ENCODE measurements around the gene R3HDML. TPM values are rescaled to one million over a fixed set of nuclear protein-coding genes. Genes with fewer than 3 reads are reported as not detected.

R3HDML gene
- total RNA-seq, 1 donor from 2014 or later, result not detected

DNA sequence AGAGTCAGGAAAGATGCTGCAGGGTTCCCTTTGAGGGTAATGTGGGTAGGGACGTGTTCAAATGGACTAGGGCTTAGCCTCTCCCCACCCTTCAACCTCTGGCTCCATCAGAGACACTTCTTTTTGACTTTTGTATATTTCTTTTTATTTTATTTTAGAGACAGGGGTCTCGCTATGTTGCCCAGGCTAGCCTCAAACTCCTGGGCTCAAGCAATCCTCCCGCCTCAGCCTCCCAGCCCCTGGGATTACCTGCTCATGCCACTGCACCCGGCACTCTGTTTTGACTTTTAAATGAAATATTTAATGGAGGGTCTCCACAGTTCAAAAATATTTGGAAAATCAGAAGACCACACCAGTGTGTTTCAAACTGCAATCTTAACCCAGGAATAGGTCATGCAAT is 27.2 kb downstream of the R3HDML start:
- Mint-ChIP-seq H3K36me3 (ENCODE audit: insufficient read depth) (peaks cover 1% of the 10 kb centered on the region), H3K4me3 (ENCODE audit: low read depth) (no peak overlapping the region), H3K9me3 (ENCODE audit: low read depth) (no peaks in the 10 kb centered on the region), H3K27ac (no peak overlapping the region), H3K4me1 (ENCODE audit: low read depth) (peaks cover 4% of the 10 kb centered on the region), H3K27me3 (no peaks in the 10 kb centered on the region)
- DNase-seq (ENCODE audit: low spot score, unreplicated experiment), result no peak
- TF ChIP-seq, protein P1, sequence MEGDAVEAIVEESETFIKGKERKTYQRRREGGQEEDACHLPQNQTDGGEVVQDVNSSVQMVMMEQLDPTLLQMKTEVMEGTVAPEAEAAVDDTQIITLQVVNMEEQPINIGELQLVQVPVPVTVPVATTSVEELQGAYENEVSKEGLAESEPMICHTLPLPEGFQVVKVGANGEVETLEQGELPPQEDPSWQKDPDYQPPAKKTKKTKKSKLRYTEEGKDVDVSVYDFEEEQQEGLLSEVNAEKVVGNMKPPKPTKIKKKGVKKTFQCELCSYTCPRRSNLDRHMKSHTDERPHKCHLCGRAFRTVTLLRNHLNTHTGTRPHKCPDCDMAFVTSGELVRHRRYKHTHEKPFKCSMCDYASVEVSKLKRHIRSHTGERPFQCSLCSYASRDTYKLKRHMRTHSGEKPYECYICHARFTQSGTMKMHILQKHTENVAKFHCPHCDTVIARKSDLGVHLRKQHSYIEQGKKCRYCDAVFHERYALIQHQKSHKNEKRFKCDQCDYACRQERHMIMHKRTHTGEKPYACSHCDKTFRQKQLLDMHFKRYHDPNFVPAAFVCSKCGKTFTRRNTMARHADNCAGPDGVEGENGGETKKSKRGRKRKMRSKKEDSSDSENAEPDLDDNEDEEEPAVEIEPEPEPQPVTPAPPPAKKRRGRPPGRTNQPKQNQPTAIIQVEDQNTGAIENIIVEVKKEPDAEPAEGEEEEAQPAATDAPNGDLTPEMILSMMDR (IDR thresholded peaks at IDR 0.05; ENCODE audit: unreplicated experiment), result no peak

DNA sequence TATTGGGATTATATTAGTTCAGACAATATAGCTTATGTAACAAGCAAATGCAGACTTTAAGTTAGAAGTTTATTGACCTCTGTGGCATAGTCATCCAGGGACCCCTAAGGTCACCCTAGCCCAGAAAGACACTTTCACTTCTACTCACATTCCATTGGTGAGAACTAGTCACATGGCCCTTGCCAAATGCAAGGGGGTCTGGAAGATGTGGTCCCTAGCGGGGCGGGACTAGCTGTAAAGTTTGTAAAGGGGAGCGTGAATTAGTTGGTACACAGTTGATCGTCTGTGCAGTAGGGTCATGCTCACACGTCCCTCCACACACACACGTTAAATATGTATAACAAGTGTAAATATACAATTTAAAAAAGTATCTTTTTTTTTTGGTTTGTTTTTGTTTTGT is 27.9 kb downstream of the R3HDML start:
- H3K9me3 Mint-ChIP-seq (ENCODE audit: low read depth), result no peaks in the 10 kb centered on the region
- no peak overlapping the region for H3K4me3 Mint-ChIP-seq (ENCODE audit: low read depth)
- H3K36me3 Mint-ChIP-seq (ENCODE audit: insufficient read depth), result peaks cover 1% of the 10 kb centered on the region
- H3K27ac Mint-ChIP-seq, result no peak overlapping the region
- DNase-seq (ENCODE audit: low spot score, unreplicated experiment), result no peak
- no peaks in the 10 kb centered on the region for H3K27me3 Mint-ChIP-seq
- peaks cover 5% of the 10 kb centered on the region for H3K4me1 Mint-ChIP-seq (ENCODE audit: low read depth)
- TF ChIP-seq, protein P1 (IDR thresholded peaks at IDR 0.05; ENCODE audit: unreplicated experiment), result no peak

DNA sequence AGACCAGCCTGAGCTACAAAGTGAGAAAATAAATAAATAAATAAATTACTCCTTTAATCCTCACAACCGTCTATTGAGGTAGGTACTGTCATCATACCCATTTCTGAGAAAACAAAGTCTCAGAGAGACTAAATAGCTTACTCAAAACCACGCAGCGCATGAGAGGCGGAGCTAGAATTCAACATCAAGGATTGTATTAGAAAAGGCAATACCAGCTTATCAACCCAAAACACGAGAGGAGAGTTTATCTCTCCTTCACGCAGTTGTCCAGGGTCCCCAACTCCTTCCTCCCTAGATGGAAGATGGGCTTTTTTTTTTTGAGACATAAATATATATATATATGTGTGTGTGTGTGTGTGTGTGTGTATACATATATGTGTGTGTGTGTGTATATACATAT is 30.9 kb downstream of the R3HDML start:
- Mint-ChIP-seq H3K4me3 (ENCODE audit: low read depth) (no peak overlapping the region), H3K27ac (no peak overlapping the region), H3K36me3 (ENCODE audit: insufficient read depth) (peaks cover 6% of the 10 kb centered on the region), H3K4me1 (ENCODE audit: low read depth) (peaks cover 22% of the 10 kb centered on the region), H3K9me3 (ENCODE audit: low read depth) (no peaks in the 10 kb centered on the region), H3K27me3 (no peaks in the 10 kb centered on the region)
- TF ChIP-seq, protein P1 (IDR thresholded peaks at IDR 0.05; ENCODE audit: unreplicated experiment), result no peak
- no peak for DNase-seq (ENCODE audit: low spot score, unreplicated experiment)

DNA sequence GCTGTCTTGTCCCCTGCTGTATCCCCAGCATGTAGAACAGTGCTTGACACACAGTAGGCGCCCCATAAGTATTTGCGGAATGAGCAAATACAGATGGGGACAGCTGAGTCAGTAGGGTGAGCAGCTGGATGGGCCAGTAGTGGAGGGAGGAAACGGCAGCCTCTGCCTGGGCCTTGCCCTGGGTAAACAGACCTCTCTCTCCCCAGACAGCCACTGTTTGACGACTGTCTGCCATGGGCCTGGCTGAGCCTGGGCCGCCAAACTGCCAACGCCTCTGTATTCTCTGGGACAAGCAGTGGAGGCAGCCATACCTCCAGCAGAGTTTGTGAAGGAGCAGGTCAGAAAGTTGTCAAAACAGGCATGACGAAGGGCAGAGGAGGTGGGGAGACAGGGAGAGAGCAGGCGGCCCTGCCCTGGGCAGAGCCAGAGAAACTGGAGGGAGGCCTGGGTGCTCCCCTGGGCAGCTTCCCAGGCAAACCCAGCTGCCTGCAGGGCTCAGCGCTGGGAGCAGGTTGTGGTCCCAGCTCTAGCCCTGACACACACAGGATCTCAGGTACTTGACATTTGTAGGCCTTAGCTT is 33.9 kb downstream of the R3HDML start:
- Mint-ChIP-seq H3K27ac (peak overlapping the region; percentile 88), H3K9me3 (ENCODE audit: low read depth) (no peaks in the 10 kb centered on the region), H3K4me1 (ENCODE audit: low read depth) (peaks cover 28% of the 10 kb centered on the region), H3K36me3 (ENCODE audit: insufficient read depth) (peaks cover 8% of the 10 kb centered on the region), H3K4me3 (ENCODE audit: low read depth) (no peak overlapping the region), H3K27me3 (no peaks in the 10 kb centered on the region)
- TF ChIP-seq, protein P1 (IDR thresholded peaks at IDR 0.05; ENCODE audit: unreplicated experiment), result no peak
- DNase-seq (ENCODE audit: low spot score, unreplicated experiment), result no peak

DNA sequence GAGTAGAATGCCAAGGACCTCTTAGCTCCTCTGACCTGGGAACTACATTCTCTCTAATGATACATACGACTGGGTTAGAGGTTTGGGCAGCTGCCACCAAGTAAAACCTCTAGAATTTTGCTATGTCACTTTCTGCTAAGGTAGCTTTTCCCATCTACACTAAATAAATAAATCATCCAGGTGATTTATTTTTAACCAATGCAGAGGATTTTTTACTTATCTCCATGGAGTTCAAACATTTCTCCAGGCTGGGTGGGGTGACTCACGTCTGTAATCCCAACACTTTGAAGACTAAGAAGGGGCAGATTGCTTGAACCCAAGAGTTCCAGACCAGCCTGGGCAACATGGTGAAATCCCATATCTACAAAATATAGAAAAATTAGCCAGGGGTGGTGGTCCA is 45.8 kb downstream of the R3HDML start:
- H3K27me3 Mint-ChIP-seq, result no peaks in the 10 kb centered on the region
- peaks cover 5% of the 10 kb centered on the region for H3K9me3 Mint-ChIP-seq (ENCODE audit: low read depth)
- H3K4me3 Mint-ChIP-seq (ENCODE audit: low read depth), result no peak overlapping the region
- TF ChIP-seq, protein P1 (IDR thresholded peaks at IDR 0.05; ENCODE audit: unreplicated experiment), result no peak
- no peak for DNase-seq (ENCODE audit: low spot score, unreplicated experiment)
- H3K36me3 Mint-ChIP-seq (ENCODE audit: insufficient read depth), result peaks cover 7% of the 10 kb centered on the region
- peaks cover 4% of the 10 kb centered on the region for H3K4me1 Mint-ChIP-seq (ENCODE audit: low read depth)
- H3K27ac Mint-ChIP-seq, result no peak overlapping the region
